ENCODE data around the gene MED26. TPM values are rescaled to one million over a fixed set of nuclear protein-coding genes. Genes with fewer than 3 reads are reported as not detected.

MED26 gene
- total and polyA plus RNA-seq, 10 of the 15 experiments (the other 5 are each of a cell fraction or from before 2014, with no cell fraction given): 1.1 to 21.4 (median 9.7) TPM

DNA sequence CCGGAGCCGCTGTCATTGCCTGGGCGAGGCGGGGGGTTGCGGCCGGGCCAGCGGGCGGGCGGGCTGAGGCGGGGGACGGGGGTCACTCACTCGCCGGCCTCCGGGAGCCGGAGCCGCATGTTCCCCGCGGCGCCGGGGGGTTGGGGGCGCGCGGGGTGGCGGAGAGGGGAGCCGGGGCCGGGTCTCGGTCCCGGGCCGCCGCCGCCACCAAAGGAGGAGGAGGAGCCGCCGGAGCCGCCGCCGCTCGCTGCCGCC is 149 bp downstream of the MED26 start:
- RAD21 ChIA-PET (ENCODE audit: unreplicated experiment): interaction anchor here (0.7 to 9.0 kb wide), 6 partner anchors 9 to 298 kb away, joined by 3 to 169 read pairs (median 3); no protein-coding TSS in a partner anchor
- H3K4me1 ChIP-seq (ENCODE audit: control insufficient read depth, insufficient read depth, low read length): peaks cover 23% of the 10 kb centered on the region
- H3K27me3 ChIP-seq (replicated peaks in 1 of 2; ENCODE audit: control insufficient read depth in 2 of 2, insufficient read depth in 2 of 2, low read length in 1 of 2): no peaks in the 10 kb centered on the region
- no peak for FAIRE-seq
- ATAC-seq: no peak
- no TSS peak for BruUV-seq (replicated peaks)
- TF ChIP-seq WRNIP1 (IDR thresholded peaks at IDR 0.05; ENCODE audit: borderline replicate concordance, low read depth, low read length): no peak
- peak in 1 of 2 experiments; percentile 30; a peak in 1 of 3 replicates for TF ChIP-seq EGR1 (IDR thresholded peaks at IDR 0.05; ENCODE audit: borderline replicate concordance in 1 of 2, low read depth in 2 of 2, low read length in 2 of 2)
- TF ChIP-seq, protein P1, sequence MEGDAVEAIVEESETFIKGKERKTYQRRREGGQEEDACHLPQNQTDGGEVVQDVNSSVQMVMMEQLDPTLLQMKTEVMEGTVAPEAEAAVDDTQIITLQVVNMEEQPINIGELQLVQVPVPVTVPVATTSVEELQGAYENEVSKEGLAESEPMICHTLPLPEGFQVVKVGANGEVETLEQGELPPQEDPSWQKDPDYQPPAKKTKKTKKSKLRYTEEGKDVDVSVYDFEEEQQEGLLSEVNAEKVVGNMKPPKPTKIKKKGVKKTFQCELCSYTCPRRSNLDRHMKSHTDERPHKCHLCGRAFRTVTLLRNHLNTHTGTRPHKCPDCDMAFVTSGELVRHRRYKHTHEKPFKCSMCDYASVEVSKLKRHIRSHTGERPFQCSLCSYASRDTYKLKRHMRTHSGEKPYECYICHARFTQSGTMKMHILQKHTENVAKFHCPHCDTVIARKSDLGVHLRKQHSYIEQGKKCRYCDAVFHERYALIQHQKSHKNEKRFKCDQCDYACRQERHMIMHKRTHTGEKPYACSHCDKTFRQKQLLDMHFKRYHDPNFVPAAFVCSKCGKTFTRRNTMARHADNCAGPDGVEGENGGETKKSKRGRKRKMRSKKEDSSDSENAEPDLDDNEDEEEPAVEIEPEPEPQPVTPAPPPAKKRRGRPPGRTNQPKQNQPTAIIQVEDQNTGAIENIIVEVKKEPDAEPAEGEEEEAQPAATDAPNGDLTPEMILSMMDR (IDR thresholded peaks at IDR 0.05 in 2 of 3, conservative IDR thresholded peaks at IDR 0.05 in 1 of 3; ENCODE audit: control insufficient read depth in 2 of 3, extremely low read depth in 1 of 3, insufficient read depth in 1 of 3, low read depth in 3 of 3, low read length in 3 of 3): no peak
- no peak for TF ChIP-seq MXI1 (IDR thresholded peaks at IDR 0.05; ENCODE audit: low read depth, low read length)
- SMC1A ChIA-PET (ENCODE audit: uncharacterized antibody, unreplicated experiment): interaction anchor here (1.1 to 10.1 kb wide), 4 partner anchors 10 to 90 kb away, joined by 3 to 164 read pairs (median 6); no protein-coding TSS in a partner anchor
- peak overlapping the region; percentile 82 for H3K9ac ChIP-seq (ENCODE audit: control insufficient read depth, insufficient read depth, low read length)
- no peaks in the 10 kb centered on the region; the same call in 2 of the 3 replicates for H3K9me3 ChIP-seq (replicated peaks; ENCODE audit: control insufficient read depth, insufficient read depth, low read length)
- peak overlapping the region; percentile 94 for H3K4me3 ChIP-seq
- CTCF ChIA-PET: interaction anchor here (9.0 kb wide), 1 partner anchor 40 kb away, joined by 83 read pairs; no protein-coding TSS in a partner anchor
- H3K79me2 ChIP-seq (ENCODE audit: control insufficient read depth, insufficient read depth, low read length): peaks cover 63% of the 10 kb centered on the region
- POLR2A ChIA-PET: interaction anchor here (0.6 to 10.3 kb wide), 6 partner anchors 10 to 451 kb away, joined by 3 to 220 read pairs (median 8); partner anchors contain the start of genes SMIM7 and TMEM38A
- H3K4me2 ChIP-seq (ENCODE audit: control insufficient read depth, insufficient read depth): peak overlapping the region; percentile 77; the same call in 1 of the 2 replicates
- WGBS (ENCODE audit: insufficient coverage, insufficient replicate concordance, low lambda C conversion rate, missing lambda C conversion rate): no CpG with 5 or more reads among the region's 38 CpGs
- peak overlapping the region; percentile 66 for H3K27ac ChIP-seq (ENCODE audit: control insufficient read depth, insufficient read depth)
- DNase-seq (ENCODE audit: low read depth, low spot score): no peak
- in situ Hi-C loops (cut with MboI): loop anchor here (5.0 kb wide), 1 partner anchor 41 kb away; no protein-coding TSS in a partner anchor
- no peak overlapping the region for H2AFZ ChIP-seq (ENCODE audit: control insufficient read depth, low read depth, low read length)
- intact Hi-C loops (cut with micrococcal nuclease; ENCODE audit: unreplicated experiment): loop anchor here (2.0 to 5.0 kb wide), 2 partner anchors 34 to 41 kb away; partner anchors contain the start of genes SMIM7 and TMEM38A
- H3K36me3 ChIP-seq (ENCODE audit: control insufficient read depth in 2 of 2, insufficient read depth in 2 of 2, low read length in 1 of 2): peaks cover 5 to 14% of the 10 kb centered on the region in 2 experiments; a peak in 2 of 4 replicates
- no peaks in the 10 kb centered on the region; the same call in 1 of the 2 replicates for H4K20me1 ChIP-seq (ENCODE audit: control insufficient read depth, insufficient read depth)

All from GM12878 (cell line).